GM21367 (cell line): Measurements from ENCODE around the gene GTPBP6.
A peak's percentile ranks its signal among the peaks of the same experiment; 100 is the strongest.

ENCODE experiments used
- ATAC-seq: cut with Tn5 transposase; IDR thresholded peaks from one replicate; pipeline ENCODE4 v1.9.1; 2021; ENCODE audit not compliant: unreplicated experiment

GTPBP6 gene

GRCh38 chrX:318739-319578 lies at the start of gene GTPBP6:
TSS of gene GTPBP6 (minus strand) at chrX:318796. CDS start at chrX:318787, 9 bp downstream.
- ATAC-seq, result peak; percentile 77

- no peak for ATAC-seq
Observed at GRCh38 chrX:367866-368265, 49.3 kb upstream of the GTPBP6 start.

- ATAC-seq, result no peak
Observed at GRCh38 chrX:367349-367748, 48.8 kb upstream of the GTPBP6 start.

- no peak for ATAC-seq
Observed at GRCh38 chrX:363621-364375, 45.2 kb upstream of the GTPBP6 start.

- no peak for ATAC-seq
Observed at GRCh38 chrX:362937-363620, 44.5 kb upstream of the GTPBP6 start.

- ATAC-seq, result no peak
Observed at GRCh38 chrX:362351-362750, 43.8 kb upstream of the GTPBP6 start.

- ATAC-seq, result no peak
Observed at GRCh38 chrX:361231-362145, 42.9 kb upstream of the GTPBP6 start.

GRCh38 chrX:360496-361150 lies 42.0 kb upstream of the GTPBP6 start:
- no peak for ATAC-seq

- ATAC-seq, result no peak
Observed at GRCh38 chrX:358651-359143, 40.1 kb upstream of the GTPBP6 start.

GRCh38 chrX:357693-358471 lies 39.3 kb upstream of the GTPBP6 start:
- no peak for ATAC-seq

- no peak for ATAC-seq
Observed at GRCh38 chrX:357035-357692, 38.6 kb upstream of the GTPBP6 start.

GRCh38 chrX:356385-357034 lies 37.9 kb upstream of the GTPBP6 start:
- ATAC-seq, result no peak

- no peak for ATAC-seq
Observed at GRCh38 chrX:355329-356050, 36.9 kb upstream of the GTPBP6 start.

- no peak for ATAC-seq
Observed at GRCh38 chrX:353566-354535, 35.3 kb upstream of the GTPBP6 start.

GRCh38 chrX:352582-353314 lies 34.2 kb upstream of the GTPBP6 start:
- ATAC-seq, result no peak

GRCh38 chrX:352181-352580 lies 33.6 kb upstream of the GTPBP6 start:
- no peak for ATAC-seq
